Measurements from ENCODE around the gene PRAF2. TPM values are rescaled to one million over a fixed set of nuclear protein-coding genes. Genes with fewer than 3 reads are reported as not detected.
A peak's percentile ranks its signal among the peaks of the same experiment; 100 is the strongest.

PRAF2 gene
- total and polyA plus RNA-seq, 2 of the 13 experiments (the other 11 are each of a cell fraction or from before 2014, with no cell fraction given) = 0.33 to 2.6 TPM

DNA sequence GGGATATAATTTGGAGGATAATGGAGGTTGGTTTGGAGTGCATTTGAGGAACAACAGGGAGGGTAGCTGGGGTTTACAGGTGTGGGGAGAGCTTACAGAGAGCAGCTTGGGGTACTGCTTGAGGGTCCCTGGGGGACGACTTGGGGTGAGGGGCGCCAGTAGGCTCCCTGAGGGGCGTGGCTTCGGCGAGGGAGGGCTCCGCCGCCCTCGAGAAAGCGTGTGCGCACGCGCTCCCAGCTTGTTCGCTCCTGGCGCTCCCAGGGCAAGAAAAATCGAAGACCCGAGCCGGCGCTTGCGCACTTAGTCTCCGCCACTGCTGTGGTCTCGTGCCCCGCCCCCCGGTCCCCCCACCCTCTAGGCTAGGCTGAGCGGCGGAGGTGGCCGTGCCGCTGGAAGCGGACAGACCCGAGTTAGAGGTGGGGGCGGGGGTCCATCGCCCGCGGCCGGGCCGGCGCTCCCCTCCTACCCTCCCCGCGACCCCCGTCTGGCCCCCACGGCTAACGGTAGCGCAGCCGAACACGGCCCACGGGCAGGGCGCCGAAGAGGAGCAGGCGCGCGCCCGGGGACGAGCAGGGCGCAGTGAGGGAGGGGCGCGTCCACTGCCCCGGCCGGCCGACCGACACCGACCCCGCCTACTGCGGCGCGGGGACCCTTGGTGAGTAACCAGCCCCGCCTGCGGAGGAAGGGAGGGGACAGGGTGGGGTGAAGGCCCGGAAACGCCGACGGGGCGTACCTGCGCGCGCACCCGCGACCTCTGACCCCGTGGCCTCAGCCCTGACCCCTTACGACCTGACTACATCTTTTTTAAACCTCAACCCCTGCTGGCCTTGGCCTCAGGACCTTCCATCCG is 20.4 kb downstream of the PRAF2 start (continued):
- TF ChIP-seq, protein P1, sequence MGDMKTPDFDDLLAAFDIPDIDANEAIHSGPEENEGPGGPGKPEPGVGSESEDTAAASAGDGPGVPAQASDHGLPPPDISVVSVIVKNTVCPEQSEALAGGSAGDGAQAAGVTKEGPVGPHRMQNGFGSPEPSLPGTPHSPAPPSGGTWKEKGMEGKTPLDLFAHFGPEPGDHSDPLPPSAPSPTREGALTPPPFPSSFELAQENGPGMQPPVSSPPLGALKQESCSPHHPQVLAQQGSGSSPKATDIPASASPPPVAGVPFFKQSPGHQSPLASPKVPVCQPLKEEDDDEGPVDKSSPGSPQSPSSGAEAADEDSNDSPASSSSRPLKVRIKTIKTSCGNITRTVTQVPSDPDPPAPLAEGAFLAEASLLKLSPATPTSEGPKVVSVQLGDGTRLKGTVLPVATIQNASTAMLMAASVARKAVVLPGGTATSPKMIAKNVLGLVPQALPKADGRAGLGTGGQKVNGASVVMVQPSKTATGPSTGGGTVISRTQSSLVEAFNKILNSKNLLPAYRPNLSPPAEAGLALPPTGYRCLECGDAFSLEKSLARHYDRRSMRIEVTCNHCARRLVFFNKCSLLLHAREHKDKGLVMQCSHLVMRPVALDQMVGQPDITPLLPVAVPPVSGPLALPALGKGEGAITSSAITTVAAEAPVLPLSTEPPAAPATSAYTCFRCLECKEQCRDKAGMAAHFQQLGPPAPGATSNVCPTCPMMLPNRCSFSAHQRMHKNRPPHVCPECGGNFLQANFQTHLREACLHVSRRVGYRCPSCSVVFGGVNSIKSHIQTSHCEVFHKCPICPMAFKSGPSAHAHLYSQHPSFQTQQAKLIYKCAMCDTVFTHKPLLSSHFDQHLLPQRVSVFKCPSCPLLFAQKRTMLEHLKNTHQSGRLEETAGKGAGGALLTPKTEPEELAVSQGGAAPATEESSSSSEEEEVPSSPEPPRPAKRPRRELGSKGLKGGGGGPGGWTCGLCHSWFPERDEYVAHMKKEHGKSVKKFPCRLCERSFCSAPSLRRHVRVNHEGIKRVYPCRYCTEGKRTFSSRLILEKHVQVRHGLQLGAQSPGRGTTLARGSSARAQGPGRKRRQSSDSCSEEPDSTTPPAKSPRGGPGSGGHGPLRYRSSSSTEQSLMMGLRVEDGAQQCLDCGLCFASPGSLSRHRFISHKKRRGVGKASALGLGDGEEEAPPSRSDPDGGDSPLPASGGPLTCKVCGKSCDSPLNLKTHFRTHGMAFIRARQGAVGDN (CRISPR knock-in tag; IDR thresholded peaks at IDR 0.05) = peak; percentile 89
- TF ChIP-seq MAF1 (CRISPR knock-in tag; IDR thresholded peaks at IDR 0.05; ENCODE audit: borderline replicate concordance) (no peak), ZNF768 (CRISPR knock-in tag; IDR thresholded peaks at IDR 0.05) (no peak), ATRX (CRISPR knock-in tag; IDR thresholded peaks at IDR 0.05; ENCODE audit: borderline replicate concordance) (no peak), ZBTB38 (CRISPR knock-in tag; IDR thresholded peaks at IDR 0.05) (no peak), ZMYM3 (CRISPR knock-in tag; IDR thresholded peaks at IDR 0.05) (no peak), MTA1 (CRISPR knock-in tag; IDR thresholded peaks at IDR 0.05; ENCODE audit: borderline replicate concordance) (peak; percentile 49; the same call in 1 of the 2 replicates), KAT2B (IDR thresholded peaks at IDR 0.05; ENCODE audit: borderline replicate concordance, low read depth, low read length) (no peak), LCORL (IDR thresholded peaks at IDR 0.05) (no peak), LCORL (CRISPR knock-in tag; IDR thresholded peaks at IDR 0.05) (0 out of 2 replicates have a peak, but pooled peaks have one; percentile 13), ZNF383 (CRISPR knock-in tag; IDR thresholded peaks at IDR 0.05; ENCODE audit: borderline replicate concordance) (no peak), ZNF333 (CRISPR knock-in tag; IDR thresholded peaks at IDR 0.05; ENCODE audit: borderline replicate concordance) (no peak), XRCC5 (optimal IDR thresholded peaks at IDR 0.05; ENCODE audit: low read length) (no peak), ZNF263 (CRISPR knock-in tag; IDR thresholded peaks at IDR 0.05) (no peak), NONO (IDR thresholded peaks at IDR 0.05) (no peak), NONO (CRISPR knock-in tag; conservative IDR thresholded peaks at IDR 0.05) (peak; percentile 55), ZNF724P (CRISPR knock-in tag; IDR thresholded peaks at IDR 0.05; ENCODE audit: borderline replicate concordance) (0 out of 2 replicates have a peak, but pooled peaks have one; percentile 65), IRX3 (CRISPR knock-in tag; IDR thresholded peaks at IDR 0.05; ENCODE audit: borderline replicate concordance, low read depth) (no peak), ZSCAN20 (CRISPR knock-in tag; IDR thresholded peaks at IDR 0.05; ENCODE audit: borderline replicate concordance) (no peak)
- TF ChIP-seq, protein P2, sequence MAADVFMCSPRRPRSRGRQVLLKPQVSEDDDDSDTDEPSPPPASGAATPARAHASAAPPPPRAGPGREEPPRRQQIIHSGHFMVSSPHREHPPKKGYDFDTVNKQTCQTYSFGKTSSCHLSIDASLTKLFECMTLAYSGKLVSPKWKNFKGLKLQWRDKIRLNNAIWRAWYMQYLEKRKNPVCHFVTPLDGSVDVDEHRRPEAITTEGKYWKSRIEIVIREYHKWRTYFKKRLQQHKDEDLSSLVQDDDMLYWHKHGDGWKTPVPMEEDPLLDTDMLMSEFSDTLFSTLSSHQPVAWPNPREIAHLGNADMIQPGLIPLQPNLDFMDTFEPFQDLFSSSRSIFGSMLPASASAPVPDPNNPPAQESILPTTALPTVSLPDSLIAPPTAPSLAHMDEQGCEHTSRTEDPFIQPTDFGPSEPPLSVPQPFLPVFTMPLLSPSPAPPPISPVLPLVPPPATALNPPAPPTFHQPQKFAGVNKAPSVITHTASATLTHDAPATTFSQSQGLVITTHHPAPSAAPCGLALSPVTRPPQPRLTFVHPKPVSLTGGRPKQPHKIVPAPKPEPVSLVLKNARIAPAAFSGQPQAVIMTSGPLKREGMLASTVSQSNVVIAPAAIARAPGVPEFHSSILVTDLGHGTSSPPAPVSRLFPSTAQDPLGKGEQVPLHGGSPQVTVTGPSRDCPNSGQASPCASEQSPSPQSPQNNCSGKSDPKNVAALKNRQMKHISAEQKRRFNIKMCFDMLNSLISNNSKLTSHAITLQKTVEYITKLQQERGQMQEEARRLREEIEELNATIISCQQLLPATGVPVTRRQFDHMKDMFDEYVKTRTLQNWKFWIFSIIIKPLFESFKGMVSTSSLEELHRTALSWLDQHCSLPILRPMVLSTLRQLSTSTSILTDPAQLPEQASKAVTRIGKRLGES (CRISPR knock-in tag; IDR thresholded peaks at IDR 0.05; ENCODE audit: borderline replicate concordance) = no peak
- TF ChIP-seq, protein P3, sequence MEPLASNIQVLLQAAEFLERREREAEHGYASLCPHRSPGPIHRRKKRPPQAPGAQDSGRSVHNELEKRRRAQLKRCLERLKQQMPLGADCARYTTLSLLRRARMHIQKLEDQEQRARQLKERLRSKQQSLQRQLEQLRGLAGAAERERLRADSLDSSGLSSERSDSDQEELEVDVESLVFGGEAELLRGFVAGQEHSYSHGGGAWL (CRISPR knock-in tag; IDR thresholded peaks at IDR 0.05) = no peak
